ENCODE data around the gene IFT81.

- no peak for TF ChIP-seq POLR2AphosphoS5 (IDR thresholded peaks at IDR 0.05; ENCODE audit: low read depth, low read length)
- TF ChIP-seq POLR2A (IDR thresholded peaks at IDR 0.05; ENCODE audit: low read depth, low read length): no peak
- no peak for TF ChIP-seq TAF1 (IDR thresholded peaks at IDR 0.05; ENCODE audit: borderline replicate concordance, low read depth, low read length)
Observed at GRCh38 chr12:110123919-110124268, 263 bp upstream of the IFT81 start.

All from GM12892 (cell line).